SW 1271 (cell line): Measurements from ENCODE around the gene FAM131A.

ENCODE experiments used
- DNase-seq, 2 experiments: peaks; one replicate each; lab custom pipeline; 2025; lab: John Stamatoyannopoulos, UW

The FAM131A gene

DNA sequence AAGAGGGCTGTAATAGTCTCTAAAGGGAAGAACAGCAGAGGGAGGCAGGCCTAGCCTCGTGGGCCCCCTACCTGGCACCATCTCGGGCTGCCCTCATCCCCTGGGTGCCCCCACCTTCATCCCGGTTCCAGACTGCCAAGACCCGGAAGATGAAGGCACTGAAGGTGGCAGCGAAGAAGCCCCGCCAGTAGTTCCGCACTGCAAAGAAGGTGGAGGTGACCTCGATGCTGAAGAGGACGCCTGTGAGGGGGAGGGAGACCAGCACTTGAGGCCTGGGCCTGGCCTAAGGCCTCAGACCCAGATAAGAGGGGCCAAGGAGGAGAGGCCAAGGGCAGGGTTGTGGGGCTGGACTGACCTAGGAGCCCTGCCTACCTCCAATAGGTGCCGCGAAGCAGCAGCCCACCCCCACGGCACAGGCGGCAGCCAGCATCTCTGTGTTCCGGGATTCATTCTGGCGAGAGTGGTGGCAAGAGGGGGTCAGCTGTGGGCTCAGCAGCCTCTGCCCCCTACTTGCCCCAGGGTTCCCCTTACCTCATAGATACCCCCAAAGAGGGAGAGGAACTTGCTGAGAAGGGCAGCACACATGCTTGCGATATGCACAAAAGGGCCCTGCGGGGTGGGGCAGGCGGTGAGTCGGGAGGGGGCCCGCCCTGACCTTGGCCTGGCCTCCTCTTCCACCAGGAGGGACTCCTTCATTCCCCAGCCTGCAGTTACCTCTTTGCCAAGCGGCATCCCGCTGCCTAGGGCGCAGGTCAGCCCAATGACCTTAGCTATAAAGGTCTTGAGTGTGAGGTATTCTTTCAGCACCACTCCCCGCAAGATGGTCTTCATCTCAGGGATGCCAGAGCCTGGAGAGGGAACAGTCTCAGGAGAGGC is 20.1 kb downstream of the FAM131A start:
- DNase-seq = no peak

DNA sequence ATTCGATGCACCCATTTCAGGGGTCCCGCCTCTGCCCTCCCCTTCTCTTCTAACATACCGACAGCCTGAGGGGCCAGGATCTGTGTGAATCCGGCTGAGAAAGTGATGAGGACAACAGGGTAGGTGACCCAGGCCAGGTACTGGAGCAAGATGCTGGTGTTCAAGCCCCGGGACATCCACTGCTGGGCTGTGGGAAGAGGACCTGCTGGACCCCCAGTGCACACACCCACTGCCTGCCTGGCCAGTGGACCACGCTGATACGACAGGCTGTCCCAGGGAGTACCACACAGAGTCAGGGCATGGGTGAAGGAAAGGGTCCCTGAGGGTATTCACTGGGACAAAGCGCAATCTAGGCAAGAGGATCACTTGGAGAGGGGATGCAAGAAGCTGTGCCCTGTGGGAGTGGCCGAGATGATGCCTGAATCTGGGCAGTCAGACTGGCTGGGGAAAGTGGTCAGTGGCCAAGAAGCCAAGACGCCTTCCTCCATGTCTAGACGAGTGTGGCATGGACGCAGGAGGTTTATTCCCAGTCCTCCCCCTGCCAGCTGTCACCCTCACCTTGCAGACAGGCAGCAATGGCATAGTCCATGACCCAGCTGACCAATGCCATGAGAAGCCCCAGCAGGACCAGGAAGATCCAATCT is 20.8 kb downstream of the FAM131A start:
- DNase-seq = no peak

- DNase-seq = no peak
Measured at GRCh38 chr3:184358921-184359350, 21.5 kb downstream of the FAM131A start.

GRCh38 chr3:184359610-184360009 is 22.2 kb downstream of the FAM131A start:
- no peak for DNase-seq

- no peak for DNase-seq
Measured at GRCh38 chr3:184360070-184360928, 22.9 kb downstream of the FAM131A start.

GRCh38 chr3:184360929-184361531 is 23.6 kb downstream of the FAM131A start:
- DNase-seq = no peak

DNA sequence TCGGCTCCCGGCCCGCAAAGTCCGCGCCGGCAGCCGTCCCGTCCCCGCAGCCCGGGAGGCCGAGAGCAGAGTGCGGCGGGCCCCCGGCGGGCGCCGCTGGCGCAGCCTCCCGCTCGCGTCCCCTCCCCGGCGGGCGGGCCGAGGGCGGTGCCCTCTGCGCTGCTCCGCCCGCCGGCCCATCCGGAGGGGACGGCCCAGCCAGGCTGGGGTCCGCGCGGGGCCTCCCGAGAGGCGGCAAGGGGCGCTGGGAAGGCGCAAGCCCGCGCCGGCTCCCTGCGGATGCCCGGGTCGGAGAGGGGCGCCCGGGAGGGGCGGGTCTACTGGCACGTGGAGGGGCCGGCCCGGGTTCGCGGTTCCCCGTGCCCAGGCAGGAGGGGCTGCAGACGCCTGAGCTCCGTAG is 24.1 kb downstream of the FAM131A start, which contains the start of the genes CLCN2 and POLR2H:
Gene CLCN2, minus strand, starts transcription at position 74 of the 400 bp plus-strand sequence. CDS start 126 bp downstream, outside the sequence.
Gene POLR2H, plus strand, starts transcription at position 179 of the 400 bp plus-strand sequence. CDS start 1,783 bp downstream, outside the sequence.
- DNase-seq = no peak

DNA sequence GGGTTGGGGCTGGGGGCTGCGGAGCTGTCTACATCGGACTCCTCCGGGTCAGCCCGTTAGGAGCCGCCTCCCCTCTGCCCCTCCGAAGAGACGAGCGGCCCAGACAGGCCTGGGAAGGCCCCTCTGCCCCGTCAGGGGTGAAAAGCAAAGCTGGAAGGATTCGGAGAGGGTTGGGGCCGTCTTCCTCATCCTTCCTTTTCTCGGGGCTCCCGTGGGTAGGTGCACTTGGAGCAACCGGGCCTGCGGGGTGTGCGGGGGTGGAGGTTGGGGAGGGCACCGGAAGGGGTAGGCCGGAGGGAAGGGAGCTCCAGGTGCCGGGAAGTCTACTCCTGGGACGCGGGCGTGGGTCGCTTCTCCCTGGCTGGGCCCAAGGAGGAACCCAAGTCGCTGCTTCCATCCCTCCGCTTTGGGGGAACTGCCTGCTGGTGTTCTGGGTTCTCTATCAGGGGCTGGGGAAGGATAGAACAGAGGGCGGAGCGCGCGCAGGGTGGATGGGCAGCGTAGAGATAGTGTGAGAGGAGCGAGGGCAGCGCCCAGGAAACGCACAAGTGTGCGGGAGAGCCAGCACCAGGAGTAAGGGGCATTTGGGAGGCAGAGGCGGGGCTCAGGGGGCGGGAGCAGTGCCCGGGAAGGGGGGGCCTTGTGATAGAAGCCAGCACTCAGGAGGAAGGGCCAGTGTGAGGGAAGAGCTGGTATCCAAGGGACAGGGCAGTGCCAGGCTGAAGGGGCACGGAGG is 24.7 kb downstream of the FAM131A start:
- DNase-seq = peak; percentile 78 to 91

DNA sequence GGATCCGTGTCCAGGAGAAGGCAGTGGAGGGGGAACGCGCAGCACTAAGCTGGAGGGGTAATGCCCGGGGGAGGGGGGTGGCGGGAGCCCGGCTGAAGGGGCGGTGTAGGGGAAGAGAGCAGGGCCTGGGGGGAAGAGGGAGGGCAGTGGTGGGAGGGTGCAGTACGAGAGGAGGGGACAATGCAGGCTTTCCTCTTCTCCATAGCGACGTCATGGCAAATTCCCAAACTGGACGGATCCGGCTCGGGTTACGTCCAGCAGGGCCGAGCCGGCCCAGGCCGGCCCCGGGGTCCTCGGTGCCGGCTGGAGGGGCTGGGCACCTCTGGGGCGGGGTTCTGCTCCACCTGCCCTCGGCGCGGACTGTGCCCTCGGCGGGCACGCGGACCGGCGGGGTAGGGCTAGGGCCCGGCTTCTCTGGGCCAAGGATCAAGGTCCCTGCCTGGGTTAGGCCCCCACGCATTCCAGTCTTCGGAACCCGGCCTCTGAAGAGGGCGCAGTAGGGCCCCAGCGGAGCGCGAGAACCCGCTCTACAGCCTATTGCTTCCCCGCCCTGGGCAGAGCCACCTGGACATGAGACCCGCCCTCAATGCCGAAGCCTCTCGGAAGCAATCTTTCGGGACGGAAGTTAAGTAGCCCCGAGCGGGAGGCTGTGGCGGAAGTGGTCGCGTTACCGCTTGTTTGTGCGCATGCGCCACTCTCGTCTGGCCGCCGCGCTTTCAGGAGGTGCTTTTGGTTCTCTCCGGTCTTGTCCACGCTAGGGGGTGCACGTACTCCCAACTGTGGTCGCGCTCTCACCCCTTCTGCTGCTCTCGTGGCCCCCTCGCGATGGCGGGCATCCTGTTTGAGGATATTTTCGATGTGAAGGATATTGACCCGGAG is 25.5 kb downstream of the FAM131A start:
- DNase-seq = peak; percentile 93 to 98

- DNase-seq = no peak
Measured at GRCh38 chr3:184366619-184367289, 29.4 kb downstream of the FAM131A start.

DNA sequence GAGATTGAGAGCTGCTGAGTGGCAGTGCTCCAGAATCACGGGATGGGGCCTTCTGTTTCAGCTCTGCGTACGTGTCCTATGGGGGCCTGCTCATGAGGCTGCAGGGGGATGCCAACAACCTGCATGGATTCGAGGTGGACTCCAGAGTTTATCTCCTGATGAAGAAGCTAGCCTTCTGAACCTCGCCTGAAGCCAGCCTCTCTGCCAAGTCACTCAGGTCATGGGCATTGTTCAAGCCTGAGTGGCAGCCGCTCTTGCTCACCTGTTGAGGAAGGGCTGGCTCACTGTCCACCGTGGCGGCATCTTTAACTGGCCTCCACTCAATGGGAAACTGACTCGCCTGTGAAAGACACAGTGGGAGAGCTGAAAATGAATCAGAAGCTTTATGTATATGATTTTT is 30.7 kb downstream of the FAM131A start:
- DNase-seq = no peak

DNA sequence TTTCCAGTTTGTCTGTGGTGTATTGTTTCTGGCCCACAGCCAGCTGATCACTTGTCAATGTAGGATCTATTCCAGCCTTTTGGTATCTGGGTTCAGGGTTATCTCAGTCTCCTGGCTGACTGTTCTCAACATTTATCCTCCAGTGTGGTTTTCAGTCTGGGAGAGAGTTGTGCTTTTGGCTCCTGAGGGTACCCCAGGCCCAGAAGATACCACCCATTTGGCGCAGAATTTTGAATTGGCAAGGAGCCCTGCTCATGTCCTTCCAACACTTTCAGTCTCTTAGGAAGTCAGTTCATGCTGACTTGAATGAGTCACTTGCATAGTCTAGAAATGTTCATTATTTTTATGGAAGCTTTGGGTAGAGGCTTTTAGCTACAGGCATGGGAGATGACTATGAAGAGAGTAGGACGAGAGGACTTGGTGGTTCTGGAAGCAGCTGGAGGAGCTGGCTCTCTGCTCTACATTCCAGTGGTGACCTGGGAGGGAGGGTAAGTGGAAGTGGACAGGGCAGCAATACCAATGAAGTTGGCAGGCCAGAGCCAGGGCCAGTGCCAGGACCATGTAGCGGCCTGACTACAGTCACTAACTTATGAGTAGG is 31.3 kb downstream of the FAM131A start:
- DNase-seq = no peak

DNA sequence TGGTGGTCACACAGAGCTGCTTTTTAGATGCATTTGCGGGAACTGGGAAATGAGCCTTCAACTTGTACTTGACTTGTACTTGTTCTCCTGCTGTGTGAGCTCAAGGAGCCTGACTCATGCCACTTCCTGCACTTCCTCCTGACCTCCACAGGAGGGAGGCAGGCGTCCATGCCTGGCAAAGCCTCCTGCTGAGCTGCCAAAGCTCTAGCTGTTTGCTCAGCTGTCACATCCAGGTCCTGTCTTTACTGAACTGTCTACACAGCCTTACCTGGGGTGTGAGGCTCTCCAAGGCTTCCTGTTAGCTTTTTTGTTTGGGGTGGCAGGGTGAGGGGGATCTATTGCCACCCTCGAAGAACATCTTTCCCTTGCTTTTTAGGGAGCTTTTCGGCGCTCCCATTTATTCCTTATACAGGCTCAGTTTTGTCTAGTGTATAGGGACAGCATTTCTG is 34.2 kb downstream of the FAM131A start:
- peak in 1 of 2 experiments; percentile 76 for DNase-seq

DNA sequence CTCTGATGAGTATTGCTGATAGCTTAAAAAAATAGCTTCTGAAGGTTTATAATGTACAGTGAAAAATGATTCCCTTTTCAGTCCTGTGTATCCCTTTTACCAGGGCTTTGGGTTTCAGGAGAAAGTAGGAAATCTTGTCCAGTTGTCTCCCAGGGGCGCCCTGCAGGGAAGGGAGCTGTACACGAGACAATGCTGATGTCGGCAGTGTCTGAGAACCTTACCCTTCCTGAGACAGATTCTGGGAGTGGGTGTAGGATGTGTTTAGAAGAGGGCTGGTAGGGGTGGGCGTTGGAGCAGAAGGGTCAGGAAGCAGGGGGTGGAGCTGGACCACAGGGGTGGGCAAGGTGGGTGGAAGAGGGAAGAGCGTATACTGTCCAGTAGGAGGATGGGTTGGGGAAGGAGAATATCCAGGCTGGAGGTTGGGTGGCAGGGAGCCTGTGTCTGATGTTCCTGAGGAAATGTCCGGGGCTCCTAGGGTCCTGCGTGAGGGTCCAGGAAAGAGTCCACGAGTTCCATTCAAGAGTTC is 35.0 kb downstream of the FAM131A start:
- no peak for DNase-seq

DNA sequence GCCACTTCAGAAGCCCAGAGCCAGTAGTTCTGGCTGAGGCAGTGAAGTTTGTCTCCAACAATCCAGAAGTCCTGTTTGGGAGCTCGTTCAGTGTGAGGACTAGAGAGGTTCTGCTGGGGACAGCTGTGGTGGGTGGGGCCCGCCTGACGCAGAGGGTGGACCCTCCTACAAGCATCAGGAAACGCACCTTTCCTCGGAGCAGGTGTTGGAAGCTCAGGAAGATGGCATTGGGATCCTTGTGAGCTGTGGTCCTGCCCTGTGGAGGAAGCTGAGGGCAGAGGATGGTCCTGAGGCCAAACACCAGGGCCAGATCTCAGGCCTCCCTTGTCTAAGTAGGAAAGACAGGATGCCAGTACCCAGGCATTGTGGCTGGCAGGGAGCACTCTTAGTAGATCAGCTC is 35.5 kb downstream of the FAM131A start:
- no peak for DNase-seq

GRCh38 chr3:184373422-184373821 is 36.0 kb downstream of the FAM131A start:
- DNase-seq = no peak

- no peak for DNase-seq
Measured at GRCh38 chr3:184375747-184376461, 38.5 kb downstream of the FAM131A start.

DNA sequence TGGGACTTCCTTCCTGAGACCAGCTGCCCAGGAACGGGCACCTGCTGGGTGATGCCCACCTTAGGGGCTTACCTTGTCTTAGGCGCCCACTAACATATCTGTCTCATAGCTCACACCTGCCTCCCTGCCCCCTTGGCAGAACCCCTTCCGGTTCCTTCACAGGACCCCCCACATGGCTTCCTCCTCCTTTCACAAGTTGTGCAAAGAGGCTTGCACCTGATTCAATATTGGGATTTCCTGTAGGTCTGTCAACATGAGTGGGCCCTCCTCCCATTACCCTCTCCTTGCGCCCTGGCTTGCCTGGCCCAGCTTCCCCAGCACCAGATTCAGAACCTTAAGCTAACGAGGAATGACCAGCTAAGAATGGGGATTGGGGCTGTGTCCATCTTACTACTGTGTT is 40.0 kb downstream of the FAM131A start:
- no peak for DNase-seq
